Parathyroid adenoma (tissue), 2 donors: ENCODE data around the gene SPTBN5.

ENCODE experiments used
- H2AFZ ChIP-seq: fragments of 300-600 bp; sonication (generic); one replicate; pipeline ENCODE4 v1.7.0; 2017; ENCODE audit warnings: antibody characterized with exemption, mild to moderate bottlenecking
- H3K27ac ChIP-seq: fragments of 300-600 bp; sonication (generic); one replicate; pipeline ENCODE4 v1.7.0; 2017
- H3K27me3 ChIP-seq: fragments of 300-600 bp; sonication (generic); one replicate; pipeline ENCODE4 v1.7.0; 2017; ENCODE audit warnings: low read length; ENCODE audit not compliant: control insufficient read depth, insufficient read depth
- H3K36me3 ChIP-seq: fragments of 300-600 bp; sonication (generic); one replicate; pipeline ENCODE4 v1.7.0; 2017; ENCODE audit warnings: low read length; ENCODE audit not compliant: control insufficient read depth, insufficient read depth
- H3K4me1 ChIP-seq: fragments of 300-600 bp; sonication (generic); one replicate; pipeline ENCODE4 v1.7.0; 2017; ENCODE audit warnings: control low read depth
- H3K4me2 ChIP-seq: fragments of 300-600 bp; sonication (generic); one replicate; pipeline ENCODE4 v1.7.0; 2017; ENCODE audit warnings: low read length
- H3K4me3 ChIP-seq: fragments of 300-600 bp; sonication (generic); one replicate; pipeline ENCODE4 v1.7.0; 2017; ENCODE audit warnings: low read depth, low read length
- H3K79me2 ChIP-seq: fragments of 300-600 bp; sonication (generic); one replicate; pipeline ENCODE4 v1.7.0; 2017; ENCODE audit warnings: control low read depth
- H3K9ac ChIP-seq: fragments of 300-600 bp; sonication (generic); one replicate; pipeline ENCODE4 v1.7.0; 2017; ENCODE audit warnings: mild to moderate bottlenecking
- H3K9me3 ChIP-seq: fragments of 300-600 bp; sonication (generic); one replicate; pipeline ENCODE4 v1.7.0; 2017; ENCODE audit warnings: low read length; ENCODE audit not compliant: control insufficient read depth
- CTCF ChIP-seq: fragments of 300-600 bp; sonication (generic); IDR thresholded peaks from one replicate; pipeline ENCODE4 v1.7.0; 2017; ENCODE audit warnings: antibody characterized with exemption, mild to moderate bottlenecking
- donor health status: primary hyperparathyroidism.

The SPTBN5 gene

GRCh38 chr15:41900526-41901380, 6.9 kb upstream of the SPTBN5 start:
- Histone ChIP-seq H3K9ac (no peak overlapping the region), H3K9me3 (no peaks in the 10 kb centered on the region), H3K4me2 (no peak overlapping the region), H3K4me3 (no peak overlapping the region), H2AFZ (no peak overlapping the region), H3K27me3 (no peaks in the 10 kb centered on the region), H3K27ac (no peak overlapping the region), H3K4me1 (no peaks in the 10 kb centered on the region), H3K79me2 (no peaks in the 10 kb centered on the region), H3K36me3 (no peaks in the 10 kb centered on the region)
- TF ChIP-seq CTCF, result no peak

- Histone ChIP-seq H3K4me3 (no peak overlapping the region), H3K4me2 (no peak overlapping the region), H3K79me2 (no peaks in the 10 kb centered on the region), H2AFZ (no peak overlapping the region), H3K9ac (no peak overlapping the region), H3K4me1 (no peaks in the 10 kb centered on the region), H3K9me3 (no peaks in the 10 kb centered on the region), H3K36me3 (no peaks in the 10 kb centered on the region), H3K27ac (no peak overlapping the region), H3K27me3 (no peaks in the 10 kb centered on the region)
- TF ChIP-seq CTCF, result no peak
Observed at GRCh38 chr15:41899854-41900442, 6.1 kb upstream of the SPTBN5 start.

GRCh38 chr15:41897363-41897799, 3.5 kb upstream of the SPTBN5 start:
- Histone ChIP-seq H3K4me2 (no peak overlapping the region), H2AFZ (no peak overlapping the region), H3K4me1 (no peaks in the 10 kb centered on the region), H3K9me3 (no peaks in the 10 kb centered on the region), H3K27ac (no peak overlapping the region), H3K79me2 (no peaks in the 10 kb centered on the region), H3K4me3 (no peak overlapping the region), H3K9ac (no peak overlapping the region), H3K36me3 (no peaks in the 10 kb centered on the region), H3K27me3 (no peaks in the 10 kb centered on the region)
- TF ChIP-seq CTCF, result no peak

GRCh38 chr15:41896566-41896965, 2.7 kb upstream of the SPTBN5 start:
- no peak overlapping the region for H3K4me3 ChIP-seq
- TF ChIP-seq CTCF, result no peak
- H3K4me2 ChIP-seq, result no peak overlapping the region
- no peaks in the 10 kb centered on the region for H3K27me3 ChIP-seq
- no peak overlapping the region for H2AFZ ChIP-seq
- H3K9ac ChIP-seq, result no peak overlapping the region
- H3K4me1 ChIP-seq, result no peaks in the 10 kb centered on the region
- H3K27ac ChIP-seq, result no peak overlapping the region
- no peaks in the 10 kb centered on the region for H3K36me3 ChIP-seq
- H3K9me3 ChIP-seq, result no peaks in the 10 kb centered on the region
- no peaks in the 10 kb centered on the region for H3K79me2 ChIP-seq
